IPS-18a (cell line): ENCODE results near the gene ABCG4.
A peak's percentile ranks its signal among the peaks of the same experiment; 100 is the strongest.

Experiments used
- H3K27ac ChIP-seq: one replicate; pipeline ENCODE4 v1.5.1; 2013; ENCODE audit warnings: low read length
- H3K27me3 ChIP-seq: one replicate; pipeline ENCODE4 v1.6.1; 2013; ENCODE audit warnings: mild to moderate bottlenecking, low read length; ENCODE audit not compliant: control insufficient read depth, insufficient read depth
- H3K36me3 ChIP-seq: one replicate; pipeline ENCODE4 v1.6.1; 2013; ENCODE audit warnings: low read depth, low read length; ENCODE audit not compliant: control insufficient read depth
- H3K4me1 ChIP-seq: one replicate; pipeline ENCODE4 v1.6.1; 2013; ENCODE audit warnings: low read depth, low read length; ENCODE audit not compliant: control insufficient read depth
- H3K4me3 ChIP-seq: one replicate; pipeline ENCODE4 v1.5.1; 2013; ENCODE audit warnings: low read length
- H3K9ac ChIP-seq: one replicate; pipeline ENCODE4 v1.6.1; 2013; ENCODE audit warnings: mild to moderate bottlenecking, low read length, moderate library complexity
- H3K9me3 ChIP-seq: one replicate; pipeline ENCODE4 v1.6.1; 2013; ENCODE audit warnings: low read depth, low read length; ENCODE audit not compliant: control insufficient read depth

The ABCG4 gene

GRCh38 chr11:119108146-119108856 lies 40.6 kb upstream of the ABCG4 start:
- H3K36me3 ChIP-seq = no peaks in the 10 kb centered on the region
- H3K27ac ChIP-seq = no peak overlapping the region
- peaks cover 13% of the 10 kb centered on the region for H3K4me1 ChIP-seq
- no peak overlapping the region for H3K9ac ChIP-seq
- H3K4me3 ChIP-seq = peak overlapping the region; percentile 62
- peaks cover 19% of the 10 kb centered on the region for H3K27me3 ChIP-seq
- H3K9me3 ChIP-seq = no peaks in the 10 kb centered on the region

GRCh38 chr11:119108857-119109221 lies 40.0 kb upstream of the ABCG4 start:
- Histone ChIP-seq H3K4me1 (peaks cover 13% of the 10 kb centered on the region), H3K9me3 (no peaks in the 10 kb centered on the region), H3K27me3 (peaks cover 19% of the 10 kb centered on the region), H3K9ac (no peak overlapping the region), H3K36me3 (no peaks in the 10 kb centered on the region), H3K27ac (no peak overlapping the region), H3K4me3 (no peak overlapping the region)

DNA sequence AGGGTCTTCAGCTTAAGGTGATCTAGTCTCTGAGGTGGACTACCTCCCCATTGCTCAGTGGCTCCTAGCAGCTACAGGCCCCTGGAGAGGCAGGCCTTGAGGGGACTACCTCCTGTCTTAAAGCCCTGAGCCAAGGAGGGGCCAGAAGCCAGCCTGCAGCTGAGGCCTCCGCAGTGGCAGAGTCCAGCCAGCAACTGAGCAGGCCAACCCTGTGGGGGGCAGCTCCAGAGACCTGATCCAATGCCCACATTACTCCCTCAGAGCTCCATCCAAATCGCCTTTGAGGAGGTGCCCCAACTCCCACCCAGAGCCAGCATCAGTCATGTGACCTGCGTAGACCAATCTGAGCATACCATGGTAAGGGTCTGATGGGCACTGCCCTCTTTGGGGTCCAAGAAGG lies 39.0 kb upstream of the ABCG4 start:
- Histone ChIP-seq H3K9ac (no peak overlapping the region), H3K4me3 (no peak overlapping the region), H3K36me3 (no peaks in the 10 kb centered on the region), H3K4me1 (peaks cover 13% of the 10 kb centered on the region), H3K9me3 (no peaks in the 10 kb centered on the region), H3K27ac (no peak overlapping the region), H3K27me3 (peaks cover 19% of the 10 kb centered on the region)

GRCh38 chr11:119110439-119110838 lies 38.4 kb upstream of the ABCG4 start:
- Histone ChIP-seq H3K36me3 (no peaks in the 10 kb centered on the region), H3K9ac (no peak overlapping the region), H3K27me3 (peaks cover 19% of the 10 kb centered on the region), H3K4me1 (peaks cover 13% of the 10 kb centered on the region), H3K4me3 (no peak overlapping the region), H3K27ac (no peak overlapping the region), H3K9me3 (no peaks in the 10 kb centered on the region)

DNA sequence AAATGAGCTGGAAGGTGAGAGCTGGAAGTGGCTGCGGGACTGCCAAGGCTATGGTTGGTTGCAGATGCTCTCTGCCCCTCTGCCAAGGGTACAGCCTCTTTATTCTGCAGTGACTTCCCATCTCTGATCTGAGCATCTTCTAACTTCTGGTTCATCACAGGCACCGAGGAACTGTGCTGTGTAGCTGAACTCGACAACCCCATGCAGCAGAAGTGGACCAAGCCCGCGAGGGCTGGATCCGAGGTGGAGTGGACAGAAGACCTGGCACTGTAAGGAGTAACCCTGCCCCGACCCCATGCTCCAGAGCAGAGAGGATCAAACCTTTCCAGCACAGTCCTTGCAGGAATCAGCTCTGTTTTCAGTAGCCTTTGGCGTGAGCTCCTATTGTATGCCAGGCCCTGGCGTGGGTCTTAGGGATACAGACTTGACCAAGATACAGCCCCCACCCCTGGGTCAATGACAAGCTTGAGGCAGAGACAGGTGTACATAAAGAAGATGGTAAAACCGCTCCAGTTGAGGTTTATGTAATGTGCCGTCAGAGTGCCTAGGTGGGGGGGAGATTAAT lies 37.4 kb upstream of the ABCG4 start:
- Histone ChIP-seq H3K9ac (no peak overlapping the region), H3K27ac (no peak overlapping the region), H3K4me3 (no peak overlapping the region), H3K9me3 (no peaks in the 10 kb centered on the region), H3K27me3 (peaks cover 19% of the 10 kb centered on the region), H3K36me3 (no peaks in the 10 kb centered on the region), H3K4me1 (peaks cover 10% of the 10 kb centered on the region)

DNA sequence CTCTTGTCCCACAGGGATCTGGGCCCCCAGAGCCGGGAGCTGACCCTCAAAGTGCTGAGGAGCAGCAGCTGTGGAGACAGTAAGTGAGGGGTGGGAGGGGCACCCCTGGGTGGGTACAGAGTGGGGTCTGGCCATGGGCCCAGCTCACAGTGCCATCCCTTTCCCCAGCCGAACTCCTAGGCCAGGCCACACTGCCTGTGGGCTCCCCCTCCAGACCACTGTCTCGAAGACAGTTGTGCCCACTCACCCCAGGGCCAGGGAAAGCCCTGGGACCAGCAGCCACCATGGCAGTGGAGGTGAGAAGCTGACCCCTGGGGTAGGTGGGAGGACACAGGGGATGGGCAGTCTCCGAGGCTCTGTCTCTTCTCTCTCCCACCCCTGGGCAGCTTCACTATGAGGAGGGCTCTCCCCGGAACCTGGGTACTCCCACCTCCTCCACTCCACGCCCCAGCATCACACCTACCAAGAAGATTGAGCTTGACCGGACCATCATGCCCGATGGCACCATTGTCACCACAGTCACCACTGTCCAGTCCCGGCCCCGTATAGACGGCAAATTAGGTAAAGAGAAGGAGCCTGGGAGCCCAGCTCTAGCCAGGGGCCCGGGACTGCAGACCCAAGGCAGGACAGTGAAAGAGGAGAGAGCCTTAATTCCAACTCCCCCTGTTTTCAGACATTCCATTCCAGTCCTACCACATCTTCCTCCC lies 36.4 kb upstream of the ABCG4 start:
- no peak overlapping the region for H3K27ac ChIP-seq
- no peak overlapping the region for H3K4me3 ChIP-seq
- no peaks in the 10 kb centered on the region for H3K9me3 ChIP-seq
- H3K27me3 ChIP-seq = peaks cover 18% of the 10 kb centered on the region
- H3K36me3 ChIP-seq = no peaks in the 10 kb centered on the region
- H3K4me1 ChIP-seq = peaks cover 6% of the 10 kb centered on the region
- no peak overlapping the region for H3K9ac ChIP-seq

DNA sequence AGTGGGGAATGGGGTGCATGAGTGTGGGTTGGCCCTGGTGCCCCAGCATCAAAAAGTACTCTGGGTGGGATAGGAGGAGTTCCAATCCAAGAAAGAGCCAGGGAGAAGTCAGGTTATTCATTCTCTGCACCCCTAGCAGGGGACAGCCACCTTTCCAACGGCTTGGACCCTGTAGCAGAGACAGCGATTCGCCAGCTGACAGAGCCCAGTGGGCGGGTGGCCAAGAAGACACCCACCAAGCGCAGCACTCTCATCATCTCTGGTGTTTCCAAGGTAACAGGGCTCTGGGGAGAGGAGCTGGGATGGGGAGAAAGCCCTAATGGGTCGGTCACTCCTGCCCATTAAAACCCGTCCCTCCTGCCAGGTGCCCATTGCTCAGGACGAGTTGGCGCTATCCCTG lies 35.1 kb upstream of the ABCG4 start:
- Histone ChIP-seq H3K36me3 (no peaks in the 10 kb centered on the region), H3K9ac (no peak overlapping the region)

GRCh38 chr11:119114351-119114750 lies 34.5 kb upstream of the ABCG4 start:
- H3K9me3 ChIP-seq = no peaks in the 10 kb centered on the region
- H3K27ac ChIP-seq = no peak overlapping the region
- no peak overlapping the region for H3K9ac ChIP-seq
- no peaks in the 10 kb centered on the region for H3K27me3 ChIP-seq
- no peaks in the 10 kb centered on the region for H3K36me3 ChIP-seq
- H3K4me3 ChIP-seq = no peak overlapping the region
- H3K4me1 ChIP-seq = no peaks in the 10 kb centered on the region

More for the DNA sequence above, 35.1 kb upstream of the ABCG4 start:
- H3K27me3 ChIP-seq = peaks cover 5% of the 10 kb centered on the region
- H3K4me3 ChIP-seq = no peak overlapping the region
- no peak overlapping the region for H3K27ac ChIP-seq
- H3K9me3 ChIP-seq = no peaks in the 10 kb centered on the region
- no peaks in the 10 kb centered on the region for H3K4me1 ChIP-seq

- Histone ChIP-seq H3K4me1 (peaks cover 3% of the 10 kb centered on the region), H3K4me3 (no peak overlapping the region), H3K9me3 (no peaks in the 10 kb centered on the region), H3K36me3 (no peaks in the 10 kb centered on the region), H3K9ac (no peak overlapping the region), H3K27me3 (no peaks in the 10 kb centered on the region), H3K27ac (no peak overlapping the region)
Observed at GRCh38 chr11:119115484-119116234, 33.2 kb upstream of the ABCG4 start.

DNA sequence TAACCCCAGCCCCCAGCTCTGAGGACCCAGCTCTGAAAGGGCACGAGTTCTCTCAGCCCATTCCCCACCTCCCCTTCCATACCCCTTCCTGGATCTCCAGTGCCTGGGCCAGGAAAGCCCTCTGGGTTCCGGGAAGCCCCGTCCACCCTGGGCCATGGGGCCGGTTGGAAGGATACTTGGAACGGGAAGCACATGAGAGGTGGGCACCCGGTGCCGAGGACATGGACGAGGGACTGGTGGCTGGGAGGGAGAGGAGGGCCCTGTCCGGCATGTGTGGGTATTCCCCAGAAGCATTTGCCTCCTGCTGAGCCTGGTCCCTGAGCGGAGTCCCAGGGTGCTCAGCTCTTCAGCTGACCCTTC lies 32.6 kb upstream of the ABCG4 start:
- Histone ChIP-seq H3K36me3 (no peaks in the 10 kb centered on the region), H3K27me3 (no peaks in the 10 kb centered on the region), H3K27ac (no peak overlapping the region), H3K9ac (no peak overlapping the region), H3K4me3 (no peak overlapping the region), H3K9me3 (no peaks in the 10 kb centered on the region), H3K4me1 (peaks cover 6% of the 10 kb centered on the region)

GRCh38 chr11:119116601-119117000 lies 32.3 kb upstream of the ABCG4 start:
- Histone ChIP-seq H3K27me3 (no peaks in the 10 kb centered on the region), H3K27ac (no peak overlapping the region), H3K36me3 (no peaks in the 10 kb centered on the region), H3K9me3 (no peaks in the 10 kb centered on the region), H3K4me3 (no peak overlapping the region), H3K9ac (no peak overlapping the region), H3K4me1 (peaks cover 6% of the 10 kb centered on the region)
